Osteoblast (primary cell): ENCODE data around the gene CUEDC1. TPM values are rescaled to one million over a fixed set of nuclear protein-coding genes. Genes with fewer than 3 reads are reported as not detected.

Experiments
- DNase-seq: peaks from one replicate; pipeline ENCODE4 v3.0.0; 2011; ENCODE audit warnings: low spot score, mixed read lengths; ENCODE audit not compliant: insufficient read length; ENCODE audit errors: missing footprints
- H2AFZ ChIP-seq: 2 replicates; pipeline ENCODE4 v1.6.0; 2011; ENCODE audit warnings: mild to moderate bottlenecking, low read length
- H3K27ac ChIP-seq: 2 replicates; pipeline ENCODE4 v1.5.1; 2011; ENCODE audit warnings: mild to moderate bottlenecking, low read depth, low read length, moderate library complexity
- H3K27me3 ChIP-seq: 2 replicates; pipeline ENCODE4 v1.6.0; 2012; ENCODE audit warnings: mild to moderate bottlenecking, control low read depth, inconsistent platforms, low read length, moderate library complexity; ENCODE audit not compliant: insufficient read depth
- H3K36me3 ChIP-seq: 2 replicates; pipeline ENCODE4 v1.5.1; 2011; ENCODE audit warnings: mild to moderate bottlenecking, low read length, control low read depth, moderate library complexity; ENCODE audit not compliant: insufficient read depth
- H3K4me1 ChIP-seq: 2 replicates; pipeline ENCODE4 v1.5.1; 2011; ENCODE audit warnings: mild to moderate bottlenecking, low read length, control low read depth, moderate library complexity; ENCODE audit not compliant: insufficient read depth
- H3K4me2 ChIP-seq: 2 replicates; pipeline ENCODE4 v1.6.0; 2011; ENCODE audit warnings: mild to moderate bottlenecking, low read length; ENCODE audit not compliant: insufficient read depth
- H3K4me3 ChIP-seq: fragments of 200-600 bp; sonication (generic); 3 replicates; pipeline ENCODE4 v1.5.1; 2012; ENCODE audit warnings: mild to moderate bottlenecking, low read length, inconsistent platforms; ENCODE audit not compliant: insufficient read depth
- H3K79me2 ChIP-seq: 2 replicates; pipeline ENCODE4 v1.6.0; 2012; ENCODE audit warnings: mild to moderate bottlenecking, low read length, control low read depth, inconsistent platforms; ENCODE audit not compliant: insufficient read depth
- H3K9me3 ChIP-seq: 2 replicates; pipeline ENCODE4 v1.5.1; 2011; ENCODE audit warnings: low read depth, low read length, control low read depth
- H4K20me1 ChIP-seq: 2 replicates; pipeline ENCODE4 v1.6.0; 2012; ENCODE audit warnings: mild to moderate bottlenecking, low read length, control low read depth; ENCODE audit not compliant: insufficient read depth
- CTCF ChIP-seq: IDR thresholded peaks from 2 replicates; pipeline ENCODE4 v1.5.1; 2011; ENCODE audit warnings: mild to moderate bottlenecking, low read depth, low read length, moderate library complexity; ENCODE audit errors: extremely low read depth
- total RNA-seq: library from RNA; depleted of rRNA; stranded (reverse); fragments of >200 nt; gene quantifications from 2 replicates; pipeline ENCODE4 v1.2.3, GENCODE V29; 2012

Gene CUEDC1
- total RNA-seq, 1 donor: 21.0 TPM

- peak; percentile 92 for DNase-seq
- peaks cover 66% of the 10 kb centered on the region for H3K4me1 ChIP-seq
- no peak for TF ChIP-seq CTCF
Observed at GRCh38 chr17:57946798-57947358, 8.3 kb downstream of the CUEDC1 start.

GRCh38 chr17:57945996-57946797, 9.0 kb downstream of the CUEDC1 start:
- peak overlapping the region; percentile 71 for H3K4me3 ChIP-seq
- H4K20me1 ChIP-seq: peaks cover 7% of the 10 kb centered on the region
- no peaks in the 10 kb centered on the region for H3K9me3 ChIP-seq
- no peaks in the 10 kb centered on the region for H3K27me3 ChIP-seq
- peak overlapping the region; percentile 92 for H3K27ac ChIP-seq
- peak overlapping the region; percentile 67 for H2AFZ ChIP-seq
- no peaks in the 10 kb centered on the region for H3K36me3 ChIP-seq
- no peak for TF ChIP-seq CTCF
- DNase-seq: peak; percentile 77
- peak overlapping the region; percentile 91 for H3K4me2 ChIP-seq
- peaks cover 60% of the 10 kb centered on the region for H3K4me1 ChIP-seq
- peaks cover 65% of the 10 kb centered on the region for H3K79me2 ChIP-seq

More at GRCh38 chr17:57946798-57947358, 8.3 kb downstream of the CUEDC1 start:
- H3K27me3 ChIP-seq: no peaks in the 10 kb centered on the region
- peaks cover 60% of the 10 kb centered on the region for H3K79me2 ChIP-seq
- H3K4me2 ChIP-seq: peak overlapping the region; percentile 91
- peaks cover under 1% of the 10 kb centered on the region for H4K20me1 ChIP-seq
- H3K9me3 ChIP-seq: no peaks in the 10 kb centered on the region
- H3K27ac ChIP-seq: peak overlapping the region; percentile 92
- H3K36me3 ChIP-seq: no peaks in the 10 kb centered on the region
- H2AFZ ChIP-seq: peak overlapping the region; percentile 67
- H3K4me3 ChIP-seq: peak overlapping the region; percentile 71

GRCh38 chr17:57944908-57945307, 10.3 kb downstream of the CUEDC1 start:
- Histone ChIP-seq H3K27ac (no peak overlapping the region), H3K9me3 (no peaks in the 10 kb centered on the region), H4K20me1 (peaks cover 20% of the 10 kb centered on the region), H3K4me2 (no peak overlapping the region), H3K36me3 (no peaks in the 10 kb centered on the region), H3K4me3 (no peak overlapping the region), H3K4me1 (peaks cover 53% of the 10 kb centered on the region), H3K27me3 (no peaks in the 10 kb centered on the region), H2AFZ (no peak overlapping the region), H3K79me2 (peaks cover 69% of the 10 kb centered on the region)
- no peak for DNase-seq
- no peak for TF ChIP-seq CTCF

GRCh38 chr17:57943645-57944044, 11.6 kb downstream of the CUEDC1 start:
- no peaks in the 10 kb centered on the region for H3K9me3 ChIP-seq
- peak overlapping the region; percentile 80 for H3K27ac ChIP-seq
- H3K4me2 ChIP-seq: peak overlapping the region; percentile 26
- peak; percentile 34 for DNase-seq
- peaks cover 27% of the 10 kb centered on the region for H4K20me1 ChIP-seq
- no peak for TF ChIP-seq CTCF
- H3K79me2 ChIP-seq: peaks cover 77% of the 10 kb centered on the region
- H3K4me3 ChIP-seq: no peak overlapping the region
- no peaks in the 10 kb centered on the region for H3K36me3 ChIP-seq
- peaks cover 41% of the 10 kb centered on the region for H3K4me1 ChIP-seq
- H2AFZ ChIP-seq: no peak overlapping the region
- H3K27me3 ChIP-seq: no peaks in the 10 kb centered on the region
